NCI-H510A treated with DMSO at 0.1 percent for 48 hours (cell line): ENCODE results near the gene TVP23A.
A peak's percentile ranks its signal among the peaks of the same experiment; 100 is the strongest.
"Not testable (repeated sequence)": the region's sequence is repeated elsewhere in the genome, so short reads cannot be mapped to it uniquely, and the experiment has no call there.

Source experiments
- DNase-seq: peaks from one replicate; lab custom pipeline; 2025; lab: John Stamatoyannopoulos, UW

TVP23A gene

GRCh38 chr16:10745841-10746240 lies 72.8 kb downstream of the TVP23A start:
- no peak for DNase-seq

GRCh38 chr16:10744370-10745030 lies 74.1 kb downstream of the TVP23A start:
- no peak for DNase-seq

- DNase-seq, result peak; percentile 82
Measured at GRCh38 chr16:10743610-10744369, 74.8 kb downstream of the TVP23A start, which contains the start of gene NUBP1. Gene NUBP1, plus strand, starts transcription at chr16:10743842. Its CDS starts 22 bp downstream, at chr16:10743864.

GRCh38 chr16:10743227-10743609 lies 75.4 kb downstream of the TVP23A start:
- no peak for DNase-seq

- DNase-seq, result no peak
Measured at GRCh38 chr16:10741844-10742243, 76.8 kb downstream of the TVP23A start.

- DNase-seq, result not testable (repeated sequence)
Measured at GRCh38 chr16:10741249-10741648, 77.3 kb downstream of the TVP23A start.

- DNase-seq, result no peak
Measured at GRCh38 chr16:10740845-10741208, 77.8 kb downstream of the TVP23A start.

- DNase-seq, result no peak
Measured at GRCh38 chr16:10740000-10740844, 78.4 kb downstream of the TVP23A start.

- DNase-seq, result no peak
Measured at GRCh38 chr16:10738231-10739077, 80.1 kb downstream of the TVP23A start.

GRCh38 chr16:10737068-10737625 lies 81.4 kb downstream of the TVP23A start:
- peak; percentile 74 for DNase-seq

- no peak for DNase-seq
Measured at GRCh38 chr16:10731790-10732189, 86.8 kb downstream of the TVP23A start.

- peak; percentile 28 for DNase-seq
Measured at GRCh38 chr16:10729104-10730048, 89.2 kb downstream of the TVP23A start.

- no peak for DNase-seq
Measured at GRCh38 chr16:10728003-10728887, 90.3 kb downstream of the TVP23A start.
